ENCODE results near the gene RALGAPA2.

GRCh38 chr20:20747298-20747697 is 34.9 kb upstream of the RALGAPA2 start:
- TF ChIP-seq EZH2phosphoT487 (IDR thresholded peaks at IDR 0.05; ENCODE audit: borderline replicate concordance), result no peak
- TF ChIP-seq CTCF (conservative IDR thresholded peaks at IDR 0.05; ENCODE audit: low read length), result no peak
